GM12892 (cell line): Measurements from ENCODE around the gene EXOC1L.
"Not testable (repeated sequence)": the region's sequence is repeated elsewhere in the genome, so short reads cannot be mapped to it uniquely, and the experiment has no call there.

Experiments used
- POLR2A ChIP-seq: IDR thresholded peaks from 2 replicates; pipeline ENCODE4 v1.6.1; 2011; ENCODE audit warnings: low read depth, low read length, control low read depth
- POLR2AphosphoS5 ChIP-seq: IDR thresholded peaks from 2 replicates; pipeline ENCODE4 v1.6.1; 2011; ENCODE audit warnings: low read depth, low read length, control low read depth
- TAF1 ChIP-seq: IDR thresholded peaks from 2 replicates; pipeline ENCODE4 v1.6.1; 2011; ENCODE audit warnings: low read depth, mild to moderate bottlenecking, control low read depth, low read length, borderline replicate concordance

DNA sequence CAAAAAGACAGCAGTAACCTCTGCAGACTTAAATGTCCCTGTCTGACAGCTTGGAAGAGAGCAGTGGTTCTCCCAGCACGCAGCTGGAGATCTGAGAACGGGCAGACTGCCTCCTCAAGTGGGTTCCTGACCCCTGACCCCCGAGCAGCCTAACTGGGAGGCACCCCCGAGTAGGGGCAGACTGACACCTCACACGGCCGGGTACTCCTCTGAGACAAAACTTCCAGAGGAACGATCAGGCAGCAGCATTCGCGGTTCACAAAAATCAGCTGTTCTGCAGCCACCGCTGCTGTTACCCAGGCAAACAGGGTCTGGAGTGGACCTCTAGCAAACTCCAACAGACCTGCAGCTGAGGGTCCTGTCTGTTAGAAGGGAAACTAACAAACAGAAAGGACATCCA, 22.7 kb downstream of the EXOC1L start:
- not testable (repeated sequence) for TF ChIP-seq POLR2A, TAF1, POLR2AphosphoS5
